HG02884 (cell line): ENCODE results near the gene SSBP3.
"Not testable (repeated sequence)": the region's sequence is repeated elsewhere in the genome, so short reads cannot be mapped to it uniquely, and the experiment has no call there.

Source experiments
- ATAC-seq: cut with Tn5 transposase; IDR thresholded peaks from one replicate; pipeline ENCODE4 v1.9.1; 2021; ENCODE audit warnings: mild to moderate bottlenecking, moderate library complexity; ENCODE audit not compliant: unreplicated experiment

The SSBP3 gene

GRCh38 chr1:54394104-54394503 lies 12.1 kb downstream of the SSBP3 start:
- no peak for ATAC-seq

- ATAC-seq: no peak
Measured at GRCh38 chr1:54392401-54392800, 13.8 kb downstream of the SSBP3 start.

- ATAC-seq: no peak
Measured at GRCh38 chr1:54391450-54392209, 14.6 kb downstream of the SSBP3 start.

- no peak for ATAC-seq
Measured at GRCh38 chr1:54390655-54391054, 15.5 kb downstream of the SSBP3 start.

- not testable (repeated sequence) for ATAC-seq
Measured at GRCh38 chr1:54389608-54390007, 16.6 kb downstream of the SSBP3 start.

- ATAC-seq: no peak
Measured at GRCh38 chr1:54387419-54387818, 18.8 kb downstream of the SSBP3 start.

- no peak for ATAC-seq
Measured at GRCh38 chr1:54385727-54386022, 20.5 kb downstream of the SSBP3 start.

- no peak for ATAC-seq
Measured at GRCh38 chr1:54384918-54385726, 21.1 kb downstream of the SSBP3 start.

GRCh38 chr1:54384471-54384870 lies 21.7 kb downstream of the SSBP3 start:
- no peak for ATAC-seq

- no peak for ATAC-seq
Measured at GRCh38 chr1:54381524-54381923, 24.7 kb downstream of the SSBP3 start.

GRCh38 chr1:54380290-54380882 lies 25.8 kb downstream of the SSBP3 start:
- ATAC-seq: no peak

GRCh38 chr1:54379555-54380289 lies 26.5 kb downstream of the SSBP3 start:
- no peak for ATAC-seq

- no peak for ATAC-seq
Measured at GRCh38 chr1:54378874-54379554, 27.2 kb downstream of the SSBP3 start.

GRCh38 chr1:54378157-54378873 lies 27.9 kb downstream of the SSBP3 start:
- ATAC-seq: no peak

GRCh38 chr1:54377040-54377691 lies 29.0 kb downstream of the SSBP3 start:
- ATAC-seq: no peak

- peak; percentile 53 for ATAC-seq
Measured at GRCh38 chr1:54376430-54377039, 29.7 kb downstream of the SSBP3 start.

- no peak for ATAC-seq
Measured at GRCh38 chr1:54375712-54376429, 30.3 kb downstream of the SSBP3 start.

GRCh38 chr1:54375298-54375697 lies 30.9 kb downstream of the SSBP3 start:
- ATAC-seq: no peak

- ATAC-seq: no peak
Measured at GRCh38 chr1:54374766-54375165, 31.4 kb downstream of the SSBP3 start.
